H9 (cell line): ENCODE measurements around the gene XAF1. TPM values are rescaled to one million over a fixed set of nuclear protein-coding genes. Genes with fewer than 3 reads are reported as not detected.
A peak's percentile ranks its signal among the peaks of the same experiment; 100 is the strongest.

Source experiments
- DNase-seq: peaks from one replicate; pipeline ENCODE4 v3.0.0-alpha.2; 2017
- H2AFZ ChIP-seq: one replicate; pipeline ENCODE4 v1.6.1; 2013; ENCODE audit warnings: mild to moderate bottlenecking, low read length, control low read depth, moderate library complexity
- H2AK5ac ChIP-seq: 2 replicates; pipeline ENCODE4 v1.6.1; 2013; ENCODE audit warnings: low read length, control low read depth, mixed read lengths; ENCODE audit not compliant: insufficient read length
- H2BK120ac ChIP-seq: one replicate; pipeline ENCODE4 v1.6.1; 2013; ENCODE audit warnings: low read depth, mild to moderate bottlenecking, low read length, control low read depth, inconsistent platforms; ENCODE audit not compliant: poor library complexity, severe bottlenecking
- H2BK12ac ChIP-seq: 2 replicates; pipeline ENCODE4 v1.6.1; 2013; ENCODE audit warnings: low read length, control low read depth, mixed read lengths, low read depth; ENCODE audit not compliant: insufficient read length
- H2BK15ac ChIP-seq: 2 replicates; pipeline ENCODE4 v1.6.1; 2013; ENCODE audit warnings: low read depth, low read length, control low read depth
- H2BK20ac ChIP-seq: one replicate; pipeline ENCODE4 v1.6.1; 2013; ENCODE audit warnings: low read depth, mild to moderate bottlenecking, low read length, control low read depth, inconsistent platforms; ENCODE audit not compliant: poor library complexity, severe bottlenecking
- H2BK5ac ChIP-seq: 2 replicates; pipeline ENCODE4 v1.6.1; 2013; ENCODE audit warnings: low read length, control low read depth, mixed read lengths; ENCODE audit not compliant: insufficient read length
- H3K14ac ChIP-seq: 2 replicates; pipeline ENCODE4 v1.6.1; 2013; ENCODE audit warnings: low read length, control low read depth; ENCODE audit not compliant: insufficient read depth
- H3K18ac ChIP-seq: 2 replicates; pipeline ENCODE4 v1.6.1; 2013; ENCODE audit warnings: low read depth, mild to moderate bottlenecking, mixed read lengths, low read length, control low read depth; ENCODE audit not compliant: insufficient read length
- H3K23ac ChIP-seq: 2 replicates; pipeline ENCODE4 v1.6.1; 2013; ENCODE audit warnings: low read length, control low read depth, mixed read lengths, low read depth; ENCODE audit not compliant: insufficient read length
- H3K23me2 ChIP-seq: 2 replicates; pipeline ENCODE4 v1.6.1; 2013; ENCODE audit warnings: low read depth, mild to moderate bottlenecking, mixed read lengths, low read length, control low read depth; ENCODE audit not compliant: insufficient read length, poor library complexity, severe bottlenecking
- H3K27ac ChIP-seq: 2 replicates; pipeline ENCODE4 v1.5.1; 2013; ENCODE audit warnings: low read length, control low read depth, mixed read lengths, low read depth; ENCODE audit not compliant: insufficient read length
- H3K27me3 ChIP-seq: 2 replicates; pipeline ENCODE4 v1.6.1; 2013; ENCODE audit warnings: low read length, control low read depth, inconsistent platforms; ENCODE audit not compliant: insufficient read depth
- H3K4ac ChIP-seq: 2 replicates; pipeline ENCODE4 v1.6.1; 2013; ENCODE audit warnings: low read depth, mild to moderate bottlenecking, control low read depth, inconsistent platforms, low read length, moderate library complexity
- H3K4me1 ChIP-seq: 2 replicates; pipeline ENCODE4 v1.6.1; 2013; ENCODE audit warnings: low read length, control low read depth, inconsistent platforms; ENCODE audit not compliant: insufficient read depth
- H3K4me2 ChIP-seq: 2 replicates; pipeline ENCODE4 v1.6.1; 2013; ENCODE audit warnings: low read length, control low read depth, mixed read lengths; ENCODE audit not compliant: insufficient read length, insufficient read depth
- H3K56ac ChIP-seq: 2 replicates; pipeline ENCODE4 v1.6.1; 2013; ENCODE audit warnings: low read depth, mild to moderate bottlenecking, mixed read lengths, low read length, control low read depth; ENCODE audit not compliant: insufficient read length
- H3K79me1 ChIP-seq: 2 replicates; pipeline ENCODE4 v1.6.1; 2013; ENCODE audit warnings: low read depth, mild to moderate bottlenecking, moderate library complexity, low read length, control low read depth, inconsistent platforms; ENCODE audit not compliant: insufficient read depth, poor library complexity, severe bottlenecking
- H3K79me2 ChIP-seq: 2 replicates; pipeline ENCODE4 v1.6.1; 2013; ENCODE audit warnings: low read length, control low read depth, inconsistent platforms; ENCODE audit not compliant: insufficient read depth
- H3K9ac ChIP-seq: 2 replicates; pipeline ENCODE4 v1.6.1; 2013; ENCODE audit warnings: low read length, control low read depth, mixed read lengths; ENCODE audit not compliant: insufficient read length; ENCODE audit errors: extremely low read depth
- H3K9me3 ChIP-seq: one replicate; pipeline ENCODE4 v1.6.1; 2013; ENCODE audit warnings: low read depth, low read length, inconsistent platforms; ENCODE audit not compliant: control insufficient read depth
- H3T11ph ChIP-seq: one replicate; pipeline ENCODE4 v1.6.1; 2013; ENCODE audit warnings: mild to moderate bottlenecking, low read length, control low read depth, inconsistent platforms
- H4K20me1 ChIP-seq: one replicate; pipeline ENCODE4 v1.6.1; 2013; ENCODE audit not compliant: control insufficient read depth, insufficient read length, insufficient read depth
- H4K5ac ChIP-seq: 2 replicates; pipeline ENCODE4 v1.6.1; 2013; ENCODE audit warnings: low read depth, mild to moderate bottlenecking, mixed read lengths, low read length, control low read depth; ENCODE audit not compliant: insufficient read length
- H4K8ac ChIP-seq: replicated peaks from 2 replicates; pipeline ENCODE4 v1.6.1; 2013; ENCODE audit warnings: low read length, control low read depth, mixed read lengths, low read depth; ENCODE audit not compliant: insufficient read length
- H4K91ac ChIP-seq: 2 replicates; pipeline ENCODE4 v1.6.1; 2013; ENCODE audit warnings: low read depth, mild to moderate bottlenecking, moderate library complexity, mixed read lengths, low read length, control low read depth; ENCODE audit not compliant: insufficient read length
- H3K27ac Mint-ChIP-seq, 3 experiments: 2 replicates in 2 of 3; 3 replicates in 1 of 3; pipeline ENCODE4 v1.8.0; 2020 to 2021; ENCODE audit warnings: mixed read lengths in 3 of 3, mild to moderate bottlenecking in 1 of 3, moderate library complexity in 1 of 3
- H3K27me3 Mint-ChIP-seq: 2 replicates; pipeline ENCODE4 v1.8.0; 2021; ENCODE audit warnings: low read depth, mild to moderate bottlenecking, moderate library complexity, mixed read lengths
- H3K36me3 Mint-ChIP-seq, 3 experiments: 2 replicates in 2 of 3; 3 replicates in 1 of 3; pipeline ENCODE4 v1.8.0; 2020 to 2021; ENCODE audit warnings: low read depth in 3 of 3, mixed read lengths in 3 of 3; ENCODE audit not compliant: insufficient read depth in 1 of 3
- H3K4me1 Mint-ChIP-seq, 2 experiments: 2 replicates each; pipeline ENCODE4 v1.8.0; 2020; ENCODE audit warnings: mixed read lengths in 2 of 2
- H3K4me3 Mint-ChIP-seq, 2 experiments: 2 replicates in 1 of 2; 3 replicates in 1 of 2; pipeline ENCODE4 v1.8.0; 2020 to 2021; ENCODE audit warnings: mild to moderate bottlenecking in 2 of 2, mixed read lengths in 2 of 2, moderate library complexity in 1 of 2
- H3K9me3 Mint-ChIP-seq, 2 experiments: 2 replicates in 1 of 2; 3 replicates in 1 of 2; pipeline ENCODE4 v1.8.0; 2020; ENCODE audit warnings: mild to moderate bottlenecking in 2 of 2, mixed read lengths in 2 of 2, moderate library complexity in 1 of 2
- WGBS: extraction: QIAGEN DNeasy Blood & Tissue Kit; methylation state at CpG from one replicate; pipeline ENCODE4 v1.1.7; 2013; ENCODE audit warnings: missing lambda C conversion rate, low lambda C conversion rate, mixed read lengths; ENCODE audit not compliant: insufficient read length; ENCODE audit errors: extremely low coverage; 5-methylcytosine and 5-hydroxymethylcytosine counted together
- total RNA-seq: library from RNA; stranded (reverse); gene quantifications from 2 replicates; pipeline ENCODE4 v1.2.1, GENCODE V29; 2021
- TF ChIP-seq, protein P1 (sequence below): fragments of 200-600 bp; sonication (generic); conservative IDR thresholded peaks from 3 replicates; pipeline ENCODE4 v1.8.0; 2021; ENCODE audit warnings: antibody characterized with exemption, mild to moderate bottlenecking

The XAF1 gene
- total RNA-seq, 1 experiment from 2014 or later = not detected

DNA sequence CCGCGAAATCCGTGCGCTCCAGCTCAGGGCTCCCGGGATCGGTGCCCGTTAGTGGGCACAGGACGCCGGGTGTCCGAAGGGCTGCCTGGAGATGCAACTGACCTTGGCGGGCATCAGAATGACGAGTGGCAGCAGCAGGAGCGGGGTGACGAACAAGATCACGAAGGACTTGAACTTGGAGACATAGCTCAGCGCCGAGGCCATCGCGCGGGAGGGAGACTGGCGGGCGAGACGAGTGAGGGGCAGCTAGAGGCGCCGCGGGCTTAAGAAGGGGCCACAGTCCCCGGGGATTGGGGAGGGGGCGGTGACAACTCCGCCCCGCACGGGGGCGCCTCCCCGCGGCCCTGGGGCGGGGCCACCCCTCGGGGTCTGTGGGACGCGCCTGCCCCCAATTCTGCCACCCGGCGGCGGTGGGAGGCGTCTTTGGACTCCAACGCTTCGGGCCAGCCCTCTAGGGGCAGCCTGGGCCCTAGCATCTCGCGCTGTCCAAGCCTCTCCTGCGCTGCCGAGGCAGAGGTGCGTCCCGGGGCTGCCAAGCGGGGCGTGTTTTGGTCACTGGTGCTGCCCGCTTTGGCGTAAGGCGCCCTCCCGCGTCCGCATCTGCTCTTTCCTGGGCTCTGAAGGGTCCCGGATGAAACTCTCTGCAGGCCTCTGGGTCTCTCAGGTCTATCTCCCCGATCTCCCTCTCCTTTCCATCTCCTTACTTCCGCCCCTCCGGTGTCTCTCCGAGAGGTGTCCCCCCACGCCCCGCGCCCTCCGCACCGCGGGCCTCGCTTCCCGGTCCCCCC, 42.5 kb upstream of the XAF1 start, which contains the start of gene SLC13A5:
TSS of gene SLC13A5 (minus strand) at position 240 of the 788 bp plus-strand sequence. CDS start at position 204, 36 bp downstream.
- H4K8ac ChIP-seq = no peak within 1 kb of the TSS
- H2BK5ac ChIP-seq = no peak within 1 kb of the TSS
- Mint-ChIP-seq H3K9me3 (peaks cover 17 to 31% of the 10 kb centered on the region in 2 experiments), H3K4me1 (peaks cover 16 to 19% of the 10 kb centered on the region in 2 experiments), H3K27me3 (peaks cover 62% of the 10 kb centered on the region), H3K36me3 (peaks cover 0 to 5% (median 2%) of the 10 kb centered on the region in 3 experiments; a peak in 4 of 7 replicates), H3K4me3 (peak within 1 kb of the TSS; percentile 79 to 92), H3K27ac (no peak within 1 kb of the TSS)
- H3T11ph ChIP-seq = no peak within 1 kb of the TSS
- H3K27ac ChIP-seq = no peak within 1 kb of the TSS
- H3K23ac ChIP-seq = no peak within 1 kb of the TSS
- H3K4me1 ChIP-seq = 0 out of 2 replicates have a peak, but pooled peaks cover 2% of the 10 kb centered on the region
- no peak within 1 kb of the TSS for H4K5ac ChIP-seq
- no CpG with 5 or more reads among the region's 71 CpGs for WGBS
- no peak within 1 kb of the TSS for H2BK120ac ChIP-seq
- H2AK5ac ChIP-seq = no peak within 1 kb of the TSS
- H2BK20ac ChIP-seq = no peak within 1 kb of the TSS
- peak within 1 kb of the TSS; percentile 24 for H3K9ac ChIP-seq
- peaks cover 9% of the 10 kb centered on the region; the same call in 1 of the 2 replicates for H3K27me3 ChIP-seq
- H3K23me2 ChIP-seq = peaks cover 12% of the 10 kb centered on the region
- H3K9me3 ChIP-seq = no peaks in the 10 kb centered on the region
- H2BK15ac ChIP-seq = peak within 1 kb of the TSS; percentile 26
- no peaks in the 10 kb centered on the region for H4K20me1 ChIP-seq
- H2BK12ac ChIP-seq = no peak within 1 kb of the TSS
- TF ChIP-seq, protein P1, sequence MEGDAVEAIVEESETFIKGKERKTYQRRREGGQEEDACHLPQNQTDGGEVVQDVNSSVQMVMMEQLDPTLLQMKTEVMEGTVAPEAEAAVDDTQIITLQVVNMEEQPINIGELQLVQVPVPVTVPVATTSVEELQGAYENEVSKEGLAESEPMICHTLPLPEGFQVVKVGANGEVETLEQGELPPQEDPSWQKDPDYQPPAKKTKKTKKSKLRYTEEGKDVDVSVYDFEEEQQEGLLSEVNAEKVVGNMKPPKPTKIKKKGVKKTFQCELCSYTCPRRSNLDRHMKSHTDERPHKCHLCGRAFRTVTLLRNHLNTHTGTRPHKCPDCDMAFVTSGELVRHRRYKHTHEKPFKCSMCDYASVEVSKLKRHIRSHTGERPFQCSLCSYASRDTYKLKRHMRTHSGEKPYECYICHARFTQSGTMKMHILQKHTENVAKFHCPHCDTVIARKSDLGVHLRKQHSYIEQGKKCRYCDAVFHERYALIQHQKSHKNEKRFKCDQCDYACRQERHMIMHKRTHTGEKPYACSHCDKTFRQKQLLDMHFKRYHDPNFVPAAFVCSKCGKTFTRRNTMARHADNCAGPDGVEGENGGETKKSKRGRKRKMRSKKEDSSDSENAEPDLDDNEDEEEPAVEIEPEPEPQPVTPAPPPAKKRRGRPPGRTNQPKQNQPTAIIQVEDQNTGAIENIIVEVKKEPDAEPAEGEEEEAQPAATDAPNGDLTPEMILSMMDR = peak; percentile 79
- peak within 1 kb of the TSS; percentile 81 for H3K4me2 ChIP-seq
- no peak within 1 kb of the TSS for H3K56ac ChIP-seq
- H3K18ac ChIP-seq = no peak within 1 kb of the TSS
- H3K4ac ChIP-seq = no peak within 1 kb of the TSS
- H2AFZ ChIP-seq = no peak within 1 kb of the TSS
- H4K91ac ChIP-seq = no peak within 1 kb of the TSS
- no peaks in the 10 kb centered on the region for H3K79me2 ChIP-seq
- H3K14ac ChIP-seq = peak within 1 kb of the TSS; percentile 52
- no peaks in the 10 kb centered on the region for H3K79me1 ChIP-seq
- peak; percentile 94 for DNase-seq
